ENCODE results near the gene IL1R2. TPM values are rescaled to one million over a fixed set of nuclear protein-coding genes. Genes with fewer than 3 reads are reported as not detected.

Gene IL1R2
- total RNA-seq, 4 donors from 2014 or later = 2.7 to 6.1 (median 3.6) TPM

- WGBS, 2 donors = 54 to 62% methylated on average over 7 of the region's 7 CpGs
- Histone ChIP-seq H3K36me3 (no peaks in the 10 kb centered on the region), H3K27ac (peak overlapping the region; percentile 57 to 85 (median 83)), H3K4me3 (replicated peaks in 1 of 3) (no peak overlapping the region), H3K27me3 (no peaks in the 10 kb centered on the region), H3K4me1 (peaks cover 30 to 44% of the 10 kb centered on the region in 2 donors), H3K9me3 (no peaks in the 10 kb centered on the region)
- TF ChIP-seq POLR2A (IDR thresholded peaks at IDR 0.05) = no peak
- TF ChIP-seq CTCF (IDR thresholded peaks at IDR 0.05) = no peak
- intact Hi-C loops (cut with DNase I) = no loop called here
- no peak for DNase-seq
Observed at GRCh38 chr2:101960819-101961337, 30.9 kb upstream of the IL1R2 start.

GRCh38 chr2:101961338-101962191, 30.2 kb upstream of the IL1R2 start:
- 58 to 67% methylated on average over 11 to 12 of the region's 12 CpGs for WGBS, 2 donors
- intact Hi-C loops (cut with DNase I) = no loop called here
- Histone ChIP-seq H3K9me3 (no peaks in the 10 kb centered on the region), H3K4me3 (replicated peaks in 1 of 3) (no peak overlapping the region), H3K4me1 (peaks cover 30 to 44% of the 10 kb centered on the region in 2 donors), H3K27ac (peak overlapping the region; percentile 75 to 85 (median 83)), H3K27me3 (no peaks in the 10 kb centered on the region), H3K36me3 (no peaks in the 10 kb centered on the region)
- peak; percentile 66 to 73 for DNase-seq
- TF ChIP-seq CTCF (IDR thresholded peaks at IDR 0.05) (peak in 1 of 6 experiments; percentile 16), POLR2A (IDR thresholded peaks at IDR 0.05) (no peak)

DNA sequence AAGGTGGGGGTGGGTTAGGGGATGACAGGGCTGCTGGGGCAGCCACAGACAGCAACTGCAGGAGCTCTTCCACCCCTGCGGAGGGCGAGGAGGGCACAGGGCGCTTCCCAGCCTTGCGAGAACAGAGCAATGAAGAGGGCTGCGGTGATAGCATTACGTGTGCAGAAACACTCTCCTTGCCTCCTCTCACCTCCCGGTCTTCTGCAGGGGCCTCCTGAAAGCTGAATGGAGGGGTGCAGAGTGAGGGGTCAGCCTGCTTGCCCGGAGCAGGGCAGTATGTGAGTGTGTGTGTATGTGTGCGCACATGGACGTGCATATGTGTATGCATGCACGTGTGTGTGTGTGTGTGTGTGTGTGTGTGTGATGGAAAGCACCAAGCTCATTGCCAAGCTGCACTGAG, 29.5 kb upstream of the IL1R2 start:
- intact Hi-C loops (cut with DNase I) = no loop called here
- TF ChIP-seq POLR2A (IDR thresholded peaks at IDR 0.05) (no peak), CTCF (IDR thresholded peaks at IDR 0.05) (no peak)
- H3K4me1 ChIP-seq = peaks cover 30 to 44% of the 10 kb centered on the region in 2 donors
- no peaks in the 10 kb centered on the region for H3K9me3 ChIP-seq
- WGBS, 2 donors = 83 to 89% methylated on average over 11 of the region's 11 CpGs
- H3K27me3 ChIP-seq = no peaks in the 10 kb centered on the region
- no peak overlapping the region for H3K4me3 ChIP-seq (replicated peaks in 1 of 3)
- no peak for DNase-seq
- H3K36me3 ChIP-seq = no peaks in the 10 kb centered on the region
- peak overlapping the region in 2 of 3 donors; percentile 83 to 85 for H3K27ac ChIP-seq

DNA sequence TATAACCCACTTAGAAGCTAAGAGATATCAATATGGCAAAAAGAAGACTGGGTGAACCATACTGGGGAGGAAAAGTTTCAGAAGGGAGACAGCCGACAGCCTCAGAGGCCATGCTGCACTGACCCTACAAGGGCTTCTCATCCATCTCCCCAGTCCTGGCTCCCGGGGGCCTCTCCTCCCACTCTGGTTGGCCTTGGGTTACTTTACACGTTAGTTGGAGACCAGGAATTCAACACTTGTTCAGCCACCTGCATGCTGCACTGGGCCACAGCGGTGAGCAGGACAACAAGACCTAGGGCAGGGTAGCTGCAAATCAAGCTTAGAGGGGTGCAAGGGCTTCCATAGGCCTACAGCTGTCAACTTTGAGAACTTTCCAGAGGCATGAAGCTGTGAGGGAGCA, 28.6 kb upstream of the IL1R2 start:
- 27 to 33% methylated on average over 3 of the region's 4 CpGs for WGBS, 2 donors
- H3K27me3 ChIP-seq = no peaks in the 10 kb centered on the region
- H3K27ac ChIP-seq = peak overlapping the region in 2 of 3 donors; percentile 8 to 36
- intact Hi-C loops (cut with DNase I) = no loop called here
- H3K36me3 ChIP-seq = no peaks in the 10 kb centered on the region
- H3K4me1 ChIP-seq = peaks cover 38 to 53% of the 10 kb centered on the region in 2 donors
- peak; percentile 53 to 68 for DNase-seq
- no peaks in the 10 kb centered on the region for H3K9me3 ChIP-seq
- no peak overlapping the region for H3K4me3 ChIP-seq (replicated peaks in 1 of 3)
- TF ChIP-seq CTCF (IDR thresholded peaks at IDR 0.05) = no peak
